Hematopoietic multipotent progenitor cell treated with erythropoietin and hydrocortisone succinate and interleukin-3 and kit ligand, for 15 days (in vitro differentiated cells): ENCODE results near the gene SEC31A.
A peak's percentile ranks its signal among the peaks of the same experiment; 100 is the strongest.
"Not testable (repeated sequence)": the region's sequence is repeated elsewhere in the genome, so short reads cannot be mapped to it uniquely, and the experiment has no call there.

Source experiments
- DNase-seq: peaks from one replicate; pipeline ENCODE4 v3.0.0-alpha.2; 2015; ENCODE audit warnings: low spot score

The SEC31A gene

GRCh38 chr4:82833696-82834313, 57.1 kb downstream of the SEC31A start:
- no peak for DNase-seq

- DNase-seq, result not testable (repeated sequence)
Measured at GRCh38 chr4:82833060-82833459, 57.9 kb downstream of the SEC31A start.

GRCh38 chr4:82825425-82825824, 65.5 kb downstream of the SEC31A start:
- no peak for DNase-seq

DNA sequence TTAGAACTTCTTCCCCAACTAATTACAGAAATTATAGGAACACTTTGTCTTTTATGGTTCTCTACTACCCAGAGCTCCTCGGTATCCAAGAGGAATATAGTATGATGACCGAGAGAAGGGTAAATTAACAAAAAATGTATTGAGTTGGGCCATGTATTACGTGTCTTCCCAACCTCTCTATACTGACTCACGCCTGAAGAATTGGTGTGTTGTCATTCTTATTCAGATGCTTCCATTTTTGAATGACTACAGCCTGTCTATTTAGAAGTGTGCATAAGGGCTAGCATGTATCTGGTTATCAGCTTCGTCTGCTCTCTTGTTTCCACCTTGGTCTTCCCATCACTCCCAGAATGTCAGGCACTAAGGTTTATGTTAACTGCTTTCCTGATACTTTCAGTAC, 67.9 kb downstream of the SEC31A start:
- DNase-seq, result no peak

DNA sequence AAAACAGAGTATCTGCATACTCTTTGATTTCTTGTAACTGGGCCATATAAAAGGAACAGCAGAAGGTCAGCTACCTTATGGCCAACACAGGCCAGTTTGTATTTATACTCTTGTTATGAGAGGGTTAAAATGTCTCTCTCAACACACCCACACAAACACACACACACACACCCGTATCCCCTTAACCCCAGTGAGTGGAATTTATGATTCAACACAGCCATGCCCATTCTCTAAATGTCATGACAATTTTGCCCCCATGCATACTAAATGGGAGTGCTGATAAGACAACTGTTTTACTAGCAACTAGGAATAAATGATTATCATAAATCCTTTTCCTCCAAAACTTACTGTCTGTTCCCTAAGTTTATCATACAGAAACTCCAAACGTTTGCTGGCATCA, 70.3 kb downstream of the SEC31A start:
- DNase-seq, result no peak

DNA sequence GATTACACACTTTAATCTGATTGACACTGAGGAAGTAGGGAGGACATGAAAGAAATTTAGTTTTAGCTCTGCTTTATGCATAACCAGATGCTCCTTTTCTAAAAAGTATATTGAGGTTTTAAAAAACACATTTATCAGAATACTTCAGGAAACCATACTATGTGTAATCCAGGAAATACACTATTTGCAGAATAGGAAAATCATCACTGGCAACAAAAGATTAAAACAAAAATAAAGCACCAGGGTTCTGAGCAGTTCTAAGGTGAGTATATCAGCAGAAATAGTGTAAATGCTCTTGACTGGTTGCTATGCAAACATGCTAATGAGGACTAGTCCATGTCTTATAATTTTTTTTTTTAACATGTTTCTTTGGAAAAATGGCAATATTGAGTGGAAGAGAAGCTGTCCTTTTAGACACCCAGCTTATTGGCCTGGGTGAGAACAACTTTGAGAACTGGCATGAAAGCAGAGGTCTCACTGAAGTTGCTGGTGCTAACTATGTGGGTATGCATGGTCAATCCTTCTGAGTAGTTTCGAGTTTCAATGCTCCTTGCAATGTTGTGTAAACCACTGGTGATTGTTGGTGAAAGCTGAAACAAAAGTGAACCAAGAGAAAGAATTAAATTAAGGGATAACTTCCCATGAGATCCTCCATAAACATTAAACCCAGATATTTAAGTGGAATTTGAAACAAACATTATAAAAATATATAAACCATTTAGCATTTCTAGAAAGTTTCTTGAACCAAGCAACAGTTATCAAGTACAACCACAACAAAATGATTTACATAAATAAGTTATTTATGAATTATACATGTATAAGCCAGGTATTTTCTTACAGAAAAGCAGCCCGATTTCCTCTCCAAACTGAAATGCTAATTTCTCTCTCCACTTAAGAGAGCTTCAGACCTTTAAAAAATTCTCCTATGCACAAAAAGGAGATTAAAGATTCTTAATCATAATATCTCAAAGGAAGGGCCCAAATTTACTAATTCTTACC, 72.0 kb downstream of the SEC31A start:
- DNase-seq, result no peak

DNA sequence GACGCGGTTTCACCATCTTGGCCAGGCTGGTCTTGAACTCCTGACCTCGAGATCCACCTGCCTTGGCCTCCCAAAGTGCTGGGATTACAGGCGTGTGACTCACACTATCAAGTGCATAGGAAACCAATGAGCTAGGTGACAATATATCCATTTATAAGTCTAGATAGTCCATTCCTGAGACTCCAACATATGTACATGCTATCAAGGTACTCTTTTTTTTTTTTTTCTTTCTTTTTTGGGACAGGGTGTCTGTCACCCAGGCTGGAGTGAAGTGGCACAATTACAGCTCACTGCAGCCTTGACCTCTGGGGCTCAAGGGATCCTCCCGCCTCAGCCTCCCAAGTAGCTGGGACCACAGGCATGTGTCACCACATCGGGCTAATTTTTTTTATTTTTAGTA, 74.1 kb downstream of the SEC31A start:
- DNase-seq, result not testable (repeated sequence)

GRCh38 chr4:82814034-82814433, 76.9 kb downstream of the SEC31A start:
- DNase-seq, result no peak

GRCh38 chr4:82811838-82812341, 79.1 kb downstream of the SEC31A start:
- no peak for DNase-seq

DNA sequence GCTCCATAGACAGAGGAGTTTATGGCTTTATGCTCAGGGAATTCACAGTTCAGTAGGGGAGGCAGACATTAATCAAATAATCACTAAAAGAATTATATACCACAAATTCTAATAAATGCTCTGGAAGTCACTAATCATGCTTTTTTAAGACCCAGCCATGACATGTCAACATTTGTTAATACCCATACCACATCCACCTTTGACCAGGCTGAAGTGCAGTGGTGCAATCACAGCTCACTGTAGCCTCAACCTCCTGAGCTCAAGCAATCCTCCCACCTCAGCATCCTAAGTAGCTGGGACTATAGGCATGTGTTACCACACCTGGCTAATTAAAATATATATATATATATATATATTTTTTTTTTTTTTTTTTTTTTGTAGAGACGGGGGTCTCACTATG, 79.6 kb downstream of the SEC31A start:
- no peak for DNase-seq

DNA sequence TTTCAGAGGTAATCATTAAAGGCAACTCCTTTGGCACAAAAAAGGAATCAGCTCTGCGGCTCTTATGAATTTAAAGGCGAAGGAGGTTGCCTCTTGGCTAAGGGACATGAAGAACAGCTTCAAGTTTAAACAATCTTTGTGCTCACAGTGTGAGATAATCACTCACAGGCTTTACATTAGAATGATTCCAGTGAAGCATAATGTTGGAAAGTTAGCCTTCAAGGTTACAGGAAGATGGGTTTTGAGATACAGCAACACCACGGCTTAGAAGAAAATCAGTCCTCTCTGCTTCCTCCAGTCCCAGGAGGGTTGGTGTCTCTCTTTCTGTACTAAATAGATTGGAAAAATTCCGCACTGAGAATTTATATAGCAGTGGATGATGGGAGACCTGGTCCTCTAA, 80.8 kb downstream of the SEC31A start:
- no peak for DNase-seq

DNA sequence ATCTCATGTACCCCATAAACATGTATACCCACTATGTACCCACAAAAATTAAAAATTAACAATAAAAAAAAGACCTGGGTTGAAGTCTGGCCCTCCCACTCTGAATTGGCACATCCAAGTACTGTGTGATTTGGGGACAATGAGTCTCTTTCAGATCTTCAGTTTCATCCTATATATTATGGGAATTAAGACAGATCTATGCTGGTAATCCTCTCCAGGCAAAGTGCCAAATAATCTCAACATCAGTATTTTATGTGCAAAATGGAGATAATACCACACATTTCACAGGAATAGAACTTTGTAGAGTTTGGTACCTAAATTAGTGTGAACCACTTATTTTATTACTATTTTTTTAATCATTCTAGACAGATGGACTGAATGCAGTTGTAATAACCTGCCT, 81.3 kb downstream of the SEC31A start:
- DNase-seq, result no peak

DNA sequence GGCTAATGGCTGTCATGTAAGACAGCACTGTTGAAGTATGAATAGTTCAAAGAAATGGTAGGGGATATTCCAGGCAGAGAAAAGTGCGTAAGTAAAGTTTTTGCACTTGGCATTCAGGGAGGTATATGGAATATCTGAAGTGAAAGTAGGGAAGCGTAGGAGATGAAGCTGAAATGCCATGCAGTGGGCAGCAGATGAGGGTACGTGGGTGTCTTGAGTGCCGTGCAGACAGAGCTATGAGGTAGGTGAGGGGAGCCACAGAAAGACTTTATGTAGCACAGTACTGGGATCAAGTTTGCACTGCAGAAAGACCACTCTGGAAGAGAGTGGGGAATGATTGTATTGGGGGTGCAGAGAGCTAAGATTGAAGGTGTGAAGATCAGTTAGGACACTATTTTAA, 87.2 kb downstream of the SEC31A start:
- no peak for DNase-seq

DNA sequence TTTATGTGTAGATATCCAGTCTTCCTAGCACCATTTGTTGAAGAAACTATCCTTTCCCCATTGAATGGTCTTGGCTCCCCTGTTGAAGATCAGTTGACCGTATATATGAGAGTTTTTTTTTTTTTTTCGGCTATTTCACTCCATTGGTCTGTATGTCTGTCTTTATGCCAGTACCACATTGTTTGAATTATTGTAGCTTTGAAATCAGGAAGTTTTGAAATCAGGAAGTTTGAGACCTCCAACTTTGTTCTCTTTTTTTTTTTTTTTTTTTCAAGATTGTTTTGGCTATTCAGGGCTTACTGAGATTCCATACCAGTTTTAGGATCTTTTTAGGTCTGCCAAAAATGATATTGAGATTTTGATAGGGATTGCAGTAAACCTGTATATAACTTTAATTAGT, 88.0 kb downstream of the SEC31A start:
- DNase-seq, result no peak

- no peak for DNase-seq
Measured at GRCh38 chr4:82801910-82802521, 88.9 kb downstream of the SEC31A start.

DNA sequence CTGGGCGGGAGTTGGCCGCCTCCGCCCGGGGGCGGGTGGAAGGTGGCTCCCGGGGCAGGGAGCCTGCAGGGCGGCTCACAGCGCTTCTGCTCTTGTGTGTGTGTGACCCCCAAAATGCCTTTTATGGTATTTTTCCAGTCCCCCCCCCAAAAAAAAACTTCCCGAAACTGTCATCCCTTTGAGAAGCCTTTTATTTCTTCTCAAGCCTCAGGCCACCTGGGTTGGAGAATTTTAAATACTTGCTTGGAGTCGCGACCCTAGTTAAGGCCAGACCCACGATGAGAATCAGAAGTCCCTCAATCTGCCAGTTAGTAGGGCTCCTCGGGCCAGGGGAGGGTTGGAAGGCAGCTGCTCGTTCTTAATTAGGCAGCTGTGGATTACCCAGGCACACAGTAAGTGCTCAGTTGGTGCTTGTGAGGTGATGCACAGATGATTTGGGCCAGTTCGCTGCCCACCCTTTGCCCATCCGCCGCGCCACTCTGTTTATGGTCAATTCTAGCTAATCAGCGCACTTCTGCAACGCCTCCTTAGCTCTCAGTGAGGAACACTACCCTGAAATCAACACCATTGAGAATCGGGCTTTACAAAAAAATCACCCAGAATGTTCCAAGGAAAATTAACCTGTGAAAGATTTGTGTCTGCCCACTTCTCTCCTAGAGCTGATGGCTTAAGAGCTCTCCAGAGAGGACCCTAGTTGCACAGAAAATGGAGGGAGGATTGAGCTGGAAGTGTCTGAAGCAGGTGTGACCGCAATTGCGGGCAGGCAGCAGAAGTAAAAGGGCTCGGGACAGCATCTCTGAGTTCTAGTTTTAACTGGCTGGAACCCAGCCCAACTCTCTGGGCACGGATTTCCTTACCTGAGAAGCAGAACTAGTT, 91.7 kb downstream of the SEC31A start:
- no peak for DNase-seq

- DNase-seq, result no peak
Measured at GRCh38 chr4:82798168-82799005, 92.6 kb downstream of the SEC31A start, which contains the start of gene SCD5. TSS of gene SCD5 (minus strand) at chr4:82798796. CDS start at chr4:82798537, 259 bp downstream.

GRCh38 chr4:82797405-82798111, 93.4 kb downstream of the SEC31A start:
- no peak for DNase-seq

GRCh38 chr4:82797040-82797404, 93.9 kb downstream of the SEC31A start:
- peak; percentile 23 for DNase-seq
